ENCODE measurements around the gene MYBPC3. TPM values are rescaled to one million over a fixed set of nuclear protein-coding genes. Genes with fewer than 3 reads are reported as not detected.

MYBPC3 gene
- total and polyA plus RNA-seq, 5 donors from 2014 or later: not detected

DNA sequence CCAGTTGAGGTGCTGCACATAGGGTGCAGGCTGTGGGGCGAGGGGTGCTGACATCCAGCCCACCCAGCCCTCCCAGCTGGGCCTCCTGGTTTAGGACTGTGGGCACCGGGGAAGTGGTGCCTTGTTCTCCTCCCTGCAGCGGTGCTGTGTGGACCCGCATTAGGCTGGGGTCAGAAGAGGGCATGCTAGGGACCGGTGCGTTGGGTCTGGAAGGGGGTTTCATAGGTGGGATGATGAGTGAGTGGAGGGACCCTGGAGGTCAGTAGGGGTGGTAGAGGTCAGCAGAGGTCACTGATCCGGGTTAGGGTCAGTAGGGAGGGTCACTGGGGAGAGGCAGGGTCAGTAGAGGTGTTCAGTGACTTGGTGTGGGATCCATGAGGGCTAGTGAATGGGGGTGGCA is 6.7 kb upstream of the MYBPC3 start:
- no peak overlapping the region for H3K27ac ChIP-seq (ENCODE audit: insufficient read depth, low read length, poor library complexity, severe bottlenecking)

DNA sequence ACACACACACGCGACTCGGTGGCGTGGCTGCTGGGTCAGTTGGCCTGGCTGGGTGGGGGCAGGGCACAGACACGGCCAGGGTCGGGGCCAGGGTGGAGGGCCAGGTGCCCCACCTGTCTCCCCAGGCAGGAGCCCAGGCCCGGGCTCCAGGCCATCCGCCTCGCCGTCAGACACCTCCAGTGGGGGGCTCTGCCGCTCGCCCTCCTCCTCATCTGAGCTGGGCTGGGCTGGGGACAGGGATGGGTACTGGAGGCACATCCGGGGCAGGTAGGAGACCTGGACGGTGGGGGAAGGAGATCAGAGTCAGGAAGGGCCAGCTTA is 6.2 kb upstream of the MYBPC3 start:
- H3K27ac ChIP-seq (ENCODE audit: insufficient read depth, low read length, poor library complexity, severe bottlenecking): no peak overlapping the region
- Mint-ChIP-seq H3K27ac (no peak overlapping the region), H3K4me1 (peaks cover 0 to 9% (median 2%) of the 10 kb centered on the region in 4 donors), H3K27me3 (no peaks in the 10 kb centered on the region), H3K4me3 (no peak overlapping the region), H3K9me3 (no peaks in the 10 kb centered on the region), H3K36me3 (no peaks in the 10 kb centered on the region)
- H3K4me3 ChIP-seq (ENCODE audit: low read depth, low read length): no peak overlapping the region
- DNase-seq (no peak), ATAC-seq (ENCODE audit: low read depth in 2 of 2) (no peak)
- H3K9me3 ChIP-seq (ENCODE audit: control insufficient read depth in 2 of 2, low read length in 2 of 2): no peaks in the 10 kb centered on the region
- H3K4me1 ChIP-seq (ENCODE audit: control insufficient read depth, insufficient read depth, low read length, poor library complexity, severe bottlenecking): no peaks in the 10 kb centered on the region
- no peaks in the 10 kb centered on the region for H3K36me3 ChIP-seq (ENCODE audit: control insufficient read depth, insufficient read depth, low read length)
- H3K27me3 ChIP-seq (ENCODE audit: control insufficient read depth, insufficient read depth, low read length): no peaks in the 10 kb centered on the region

More for the DNA sequence above, 6.7 kb upstream of the MYBPC3 start:
- Mint-ChIP-seq H3K27ac (peak overlapping the region in 1 of 3 donors; percentile 58), H3K9me3 (no peaks in the 10 kb centered on the region), H3K36me3 (no peaks in the 10 kb centered on the region), H3K4me3 (peak overlapping the region in 1 of 4 donors; percentile 9), H3K4me1 (peaks cover 0 to 9% (median 2%) of the 10 kb centered on the region in 4 donors), H3K27me3 (no peaks in the 10 kb centered on the region)
- Histone ChIP-seq H3K36me3 (ENCODE audit: control insufficient read depth, insufficient read depth, low read length) (no peaks in the 10 kb centered on the region), H3K27me3 (ENCODE audit: control insufficient read depth, insufficient read depth, low read length) (no peaks in the 10 kb centered on the region), H3K4me1 (ENCODE audit: control insufficient read depth, insufficient read depth, low read length, poor library complexity, severe bottlenecking) (no peaks in the 10 kb centered on the region), H3K9me3 (ENCODE audit: control insufficient read depth in 2 of 2, low read length in 2 of 2) (no peaks in the 10 kb centered on the region), H3K4me3 (ENCODE audit: low read depth, low read length) (no peak overlapping the region)
- DNase-seq (no peak), ATAC-seq (ENCODE audit: low read depth in 2 of 2) (no peak)

DNA sequence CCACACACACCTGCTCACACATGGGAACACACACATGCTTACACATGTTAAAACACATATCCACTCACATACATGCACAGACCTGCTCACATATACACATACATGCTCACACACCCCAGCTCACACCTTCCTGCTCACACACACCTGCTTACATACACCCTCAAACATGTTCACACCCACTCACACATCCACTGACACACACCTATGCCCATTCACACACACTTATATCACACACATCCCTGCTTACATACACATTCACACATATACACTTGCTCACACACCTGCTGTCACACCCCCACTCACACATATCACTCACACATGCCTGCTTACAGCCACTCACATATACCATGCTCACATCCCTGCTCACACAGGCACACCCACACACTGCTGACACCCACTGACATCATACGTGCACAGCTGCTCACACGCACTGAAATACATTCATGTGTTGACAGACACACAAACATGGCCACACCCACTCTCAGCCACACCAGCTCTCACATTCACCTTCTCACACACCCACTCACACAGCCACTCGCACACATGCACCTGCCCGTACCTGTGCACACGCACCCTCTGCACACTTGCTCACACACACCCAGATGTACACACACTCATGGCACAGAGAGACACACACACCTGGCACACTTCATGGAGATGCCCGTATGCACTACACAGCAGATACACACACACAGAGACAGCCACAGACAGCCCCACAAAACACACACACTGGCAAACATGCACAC is 5.7 kb upstream of the MYBPC3 start:
- Histone ChIP-seq H3K27me3 (ENCODE audit: control insufficient read depth, insufficient read depth, low read length) (no peaks in the 10 kb centered on the region), H3K9me3 (ENCODE audit: control insufficient read depth in 2 of 2, low read length in 2 of 2) (no peaks in the 10 kb centered on the region), H3K4me1 (ENCODE audit: control insufficient read depth, insufficient read depth, low read length, poor library complexity, severe bottlenecking) (no peaks in the 10 kb centered on the region), H3K36me3 (ENCODE audit: control insufficient read depth, insufficient read depth, low read length) (no peaks in the 10 kb centered on the region), H3K4me3 (ENCODE audit: low read depth, low read length) (no peak overlapping the region), H3K27ac (ENCODE audit: insufficient read depth, low read length, poor library complexity, severe bottlenecking) (no peak overlapping the region)
- Mint-ChIP-seq H3K9me3 (no peaks in the 10 kb centered on the region), H3K4me1 (peaks cover 0 to 9% (median 2%) of the 10 kb centered on the region in 4 donors), H3K27me3 (no peaks in the 10 kb centered on the region), H3K4me3 (no peak overlapping the region), H3K36me3 (no peaks in the 10 kb centered on the region), H3K27ac (no peak overlapping the region)
- ATAC-seq (ENCODE audit: low read depth in 2 of 2) (no peak), DNase-seq (no peak)

DNA sequence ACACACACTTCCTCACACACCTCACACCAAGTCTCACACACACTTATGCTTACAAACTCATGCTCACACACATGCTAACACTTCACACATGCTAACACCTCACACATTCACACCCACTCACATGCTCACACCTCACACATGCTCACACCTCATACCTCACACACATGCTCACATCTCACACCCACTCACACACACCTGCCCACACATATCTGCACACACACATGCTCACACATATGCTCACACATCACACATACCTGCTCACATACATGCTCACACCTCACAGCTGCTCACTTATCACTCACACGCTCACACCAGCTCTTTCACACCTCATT is 4.5 kb upstream of the MYBPC3 start:
- Mint-ChIP-seq H3K27me3 (no peaks in the 10 kb centered on the region), H3K36me3 (no peaks in the 10 kb centered on the region), H3K27ac (no peak overlapping the region), H3K4me1 (peaks cover 0 to 9% (median 2%) of the 10 kb centered on the region in 4 donors), H3K4me3 (no peak overlapping the region), H3K9me3 (no peaks in the 10 kb centered on the region)
- Histone ChIP-seq H3K9me3 (ENCODE audit: control insufficient read depth in 2 of 2, low read length in 2 of 2) (no peaks in the 10 kb centered on the region), H3K27ac (ENCODE audit: insufficient read depth, low read length, poor library complexity, severe bottlenecking) (no peak overlapping the region), H3K27me3 (ENCODE audit: control insufficient read depth, insufficient read depth, low read length) (no peaks in the 10 kb centered on the region), H3K4me1 (ENCODE audit: control insufficient read depth, insufficient read depth, low read length, poor library complexity, severe bottlenecking) (no peaks in the 10 kb centered on the region), H3K36me3 (ENCODE audit: control insufficient read depth, insufficient read depth, low read length) (no peaks in the 10 kb centered on the region), H3K4me3 (ENCODE audit: low read depth, low read length) (no peak overlapping the region)
- DNase-seq (no peak), ATAC-seq (ENCODE audit: low read depth in 2 of 2) (no peak)

- peaks cover 0 to 9% (median 2%) of the 10 kb centered on the region in 4 donors for H3K4me1 Mint-ChIP-seq
- no peaks in the 10 kb centered on the region for H3K36me3 Mint-ChIP-seq
- no peak overlapping the region for H3K27ac Mint-ChIP-seq
These were observed 3.9 kb upstream of the MYBPC3 start for GRCh38 chr11:47356129-47356997.

GRCh38 chr11:47355283-47356128 is 3.0 kb upstream of the MYBPC3 start:
- peak in 1 of 3 donors; percentile 38 for DNase-seq
- no peak overlapping the region for H3K4me3 Mint-ChIP-seq
- no peak for ATAC-seq (ENCODE audit: low read depth in 2 of 2)
- Histone ChIP-seq H3K36me3 (ENCODE audit: control insufficient read depth, insufficient read depth, low read length) (no peaks in the 10 kb centered on the region), H3K27ac (ENCODE audit: insufficient read depth, low read length, poor library complexity, severe bottlenecking) (no peak overlapping the region), H3K9me3 (ENCODE audit: control insufficient read depth in 2 of 2, low read length in 2 of 2) (no peaks in the 10 kb centered on the region), H3K27me3 (ENCODE audit: control insufficient read depth, insufficient read depth, low read length) (no peaks in the 10 kb centered on the region), H3K4me3 (ENCODE audit: low read depth, low read length) (no peak overlapping the region), H3K4me1 (ENCODE audit: control insufficient read depth, insufficient read depth, low read length, poor library complexity, severe bottlenecking) (no peaks in the 10 kb centered on the region)
- H3K27me3 Mint-ChIP-seq: no peaks in the 10 kb centered on the region
- no peaks in the 10 kb centered on the region for H3K36me3 Mint-ChIP-seq
- H3K9me3 Mint-ChIP-seq: no peaks in the 10 kb centered on the region
- H3K4me1 Mint-ChIP-seq: peaks cover 0 to 7% (median 2%) of the 10 kb centered on the region in 4 donors
- H3K27ac Mint-ChIP-seq: no peak overlapping the region

More at GRCh38 chr11:47356129-47356997, 3.9 kb upstream of the MYBPC3 start:
- ATAC-seq (ENCODE audit: low read depth in 2 of 2) (no peak), DNase-seq (no peak)
- Histone ChIP-seq H3K27me3 (ENCODE audit: control insufficient read depth, insufficient read depth, low read length) (no peaks in the 10 kb centered on the region), H3K27ac (ENCODE audit: insufficient read depth, low read length, poor library complexity, severe bottlenecking) (no peak overlapping the region), H3K36me3 (ENCODE audit: control insufficient read depth, insufficient read depth, low read length) (no peaks in the 10 kb centered on the region), H3K4me1 (ENCODE audit: control insufficient read depth, insufficient read depth, low read length, poor library complexity, severe bottlenecking) (no peaks in the 10 kb centered on the region), H3K4me3 (ENCODE audit: low read depth, low read length) (no peak overlapping the region), H3K9me3 (ENCODE audit: control insufficient read depth in 2 of 2, low read length in 2 of 2) (no peaks in the 10 kb centered on the region)
- Mint-ChIP-seq H3K4me3 (no peak overlapping the region), H3K9me3 (no peaks in the 10 kb centered on the region), H3K27me3 (no peaks in the 10 kb centered on the region)

GRCh38 chr11:47354913-47355282 is 2.4 kb upstream of the MYBPC3 start:
- Histone ChIP-seq H3K4me3 (ENCODE audit: low read depth, low read length) (no peak overlapping the region), H3K27ac (ENCODE audit: insufficient read depth, low read length, poor library complexity, severe bottlenecking) (no peak overlapping the region), H3K27me3 (ENCODE audit: control insufficient read depth, insufficient read depth, low read length) (no peaks in the 10 kb centered on the region), H3K9me3 (ENCODE audit: control insufficient read depth in 2 of 2, low read length in 2 of 2) (no peaks in the 10 kb centered on the region), H3K36me3 (ENCODE audit: control insufficient read depth, insufficient read depth, low read length) (no peaks in the 10 kb centered on the region), H3K4me1 (ENCODE audit: control insufficient read depth, insufficient read depth, low read length, poor library complexity, severe bottlenecking) (no peaks in the 10 kb centered on the region)
- no peak for DNase-seq
- H3K4me1 Mint-ChIP-seq: peaks cover 0 to 7% (median 2%) of the 10 kb centered on the region in 4 donors
- no peak overlapping the region for H3K4me3 Mint-ChIP-seq
- ATAC-seq (ENCODE audit: low read depth in 2 of 2): no peak
- H3K36me3 Mint-ChIP-seq: no peaks in the 10 kb centered on the region
- no peaks in the 10 kb centered on the region for H3K9me3 Mint-ChIP-seq
- no peaks in the 10 kb centered on the region for H3K27me3 Mint-ChIP-seq
- no peak overlapping the region for H3K27ac Mint-ChIP-seq

Measured in CD4-positive, CD25-positive, alpha-beta regulatory T cell (primary cell).